Hepatocyte (in vitro differentiated cells): ENCODE results near the gene HLA-DQB1. TPM values are rescaled to one million over a fixed set of nuclear protein-coding genes. Genes with fewer than 3 reads are reported as not detected.

Experiments
- DNase-seq: peaks from one replicate; pipeline ENCODE4 v3.0.0-alpha.2; 2016; ENCODE audit warnings: low spot score
- H2AFZ ChIP-seq: fragments of 200-600 bp; sonication (generic); 2 replicates; pipeline ENCODE4 v1.6.0; 2016; ENCODE audit warnings: antibody characterized with exemption, mild to moderate bottlenecking
- H3K27ac ChIP-seq: fragments of 200-600 bp; sonication (generic); 2 replicates; pipeline ENCODE4 v1.5.1; 2016; ENCODE audit warnings: mild to moderate bottlenecking
- H3K27me3 ChIP-seq: fragments of 200-600 bp; sonication (generic); 2 replicates; pipeline ENCODE4 v1.6.1; 2016
- H3K36me3 ChIP-seq: fragments of 200-600 bp; sonication (generic); replicated peaks from 2 replicates; pipeline ENCODE4 v1.5.1; 2016; ENCODE audit warnings: low read depth; ENCODE audit not compliant: insufficient read depth
- H3K4me1 ChIP-seq: fragments of 200-600 bp; sonication (generic); 2 replicates; pipeline ENCODE4 v1.5.1; 2016; ENCODE audit warnings: mild to moderate bottlenecking, moderate library complexity; ENCODE audit not compliant: insufficient read depth
- H3K4me2 ChIP-seq: fragments of 200-600 bp; sonication (generic); 2 replicates; pipeline ENCODE4 v1.6.0; 2016
- H3K4me3 ChIP-seq: fragments of 200-600 bp; sonication (generic); 2 replicates; pipeline ENCODE4 v1.5.1; 2016; ENCODE audit warnings: mild to moderate bottlenecking
- H3K79me2 ChIP-seq: fragments of 200-600 bp; sonication (generic); 2 replicates; pipeline ENCODE4 v1.6.0; 2017; ENCODE audit warnings: mild to moderate bottlenecking
- H3K9me2 ChIP-seq: fragments of 200-600 bp; sonication (generic); replicated peaks from 2 replicates; pipeline ENCODE4 v1.6.0; 2017; ENCODE audit warnings: mild to moderate bottlenecking; ENCODE audit not compliant: insufficient read depth
- H3K9me3 ChIP-seq: fragments of 200-600 bp; sonication (generic); 2 replicates; pipeline ENCODE4 v1.5.1; 2016; ENCODE audit warnings: low read depth, mild to moderate bottlenecking
- H4K20me1 ChIP-seq: fragments of 200-600 bp; sonication (generic); 2 replicates; pipeline ENCODE4 v1.6.0; 2016; ENCODE audit warnings: mild to moderate bottlenecking; ENCODE audit not compliant: insufficient read depth, poor library complexity, severe bottlenecking
- EZH2 ChIP-seq: fragments of 200-600 bp; sonication (generic); IDR thresholded peaks from 2 replicates; pipeline ENCODE4 v1.6.1; 2016; ENCODE audit warnings: antibody characterized with exemption, mild to moderate bottlenecking, borderline replicate concordance
- EZH2phosphoT487 ChIP-seq: fragments of 200-600 bp; sonication (generic); IDR thresholded peaks from one replicate; pipeline ENCODE4 v1.6.1; 2018; ENCODE audit warnings: antibody characterized with exemption, mild to moderate bottlenecking, low read depth, moderate library complexity; ENCODE audit not compliant: unreplicated experiment, severe bottlenecking
- WGBS: methylation state at CpG from one replicate; pipeline ENCODE4 v1.1.6; 2016; ENCODE audit warnings: low lambda C conversion rate; ENCODE audit errors: missing lambda C conversion rate; 5-methylcytosine and 5-hydroxymethylcytosine counted together
- polyA plus RNA-seq: library from polyadenylated mRNA; unstranded; fragments of >200 nt; fragmentation: Nextera tagmentation; extraction: Ambion mirVana; gene quantifications from 2 replicates; pipeline ENCODE4 v1.2.1, GENCODE V29; 2016
- total RNA-seq: library from RNA; depleted of rRNA; stranded (reverse); fragments of >200 nt; gene quantifications from 2 replicates; pipeline ENCODE4 v1.2.3, GENCODE V29; 2014
- TF ChIP-seq, protein P1 (sequence below): fragments of 200-600 bp; sonication (generic); IDR thresholded peaks from 2 replicates; pipeline ENCODE4 v1.5.1; 2016; ENCODE audit warnings: antibody characterized with exemption, mild to moderate bottlenecking; ENCODE audit not compliant: poor library complexity

HLA-DQB1 gene
- total and polyA plus RNA-seq, 2 experiments from 2014 or later = 12.0 to 15.2 TPM

DNA sequence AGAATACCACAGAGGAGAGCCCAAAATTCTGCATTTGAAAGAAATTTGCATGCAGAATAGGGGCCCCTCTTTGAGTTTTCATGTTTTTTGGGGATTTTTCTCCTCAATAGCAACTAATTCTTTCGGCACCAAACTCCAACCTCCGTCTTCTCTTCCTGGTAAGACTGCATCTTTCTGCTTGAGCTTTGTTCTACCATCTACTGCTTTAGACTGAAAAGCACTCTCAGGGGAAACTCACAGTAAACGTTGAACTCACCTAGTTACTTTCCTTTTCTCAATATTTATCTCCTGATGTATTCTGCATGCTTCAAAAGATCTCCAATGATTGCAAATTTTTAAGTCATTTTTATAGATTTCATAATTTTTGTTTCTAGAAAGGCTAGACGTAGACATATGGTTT, 36.9 kb upstream of the HLA-DQB1 start:
- H2AFZ ChIP-seq = no peak overlapping the region
- H3K9me3 ChIP-seq = no peaks in the 10 kb centered on the region
- no peaks in the 10 kb centered on the region for H3K79me2 ChIP-seq
- H3K4me1 ChIP-seq = no peaks in the 10 kb centered on the region
- no peak overlapping the region for H3K4me2 ChIP-seq
- no peak for DNase-seq
- H3K27me3 ChIP-seq = peaks cover 5% of the 10 kb centered on the region
- H3K27ac ChIP-seq = no peak overlapping the region
- TF ChIP-seq, protein P1, sequence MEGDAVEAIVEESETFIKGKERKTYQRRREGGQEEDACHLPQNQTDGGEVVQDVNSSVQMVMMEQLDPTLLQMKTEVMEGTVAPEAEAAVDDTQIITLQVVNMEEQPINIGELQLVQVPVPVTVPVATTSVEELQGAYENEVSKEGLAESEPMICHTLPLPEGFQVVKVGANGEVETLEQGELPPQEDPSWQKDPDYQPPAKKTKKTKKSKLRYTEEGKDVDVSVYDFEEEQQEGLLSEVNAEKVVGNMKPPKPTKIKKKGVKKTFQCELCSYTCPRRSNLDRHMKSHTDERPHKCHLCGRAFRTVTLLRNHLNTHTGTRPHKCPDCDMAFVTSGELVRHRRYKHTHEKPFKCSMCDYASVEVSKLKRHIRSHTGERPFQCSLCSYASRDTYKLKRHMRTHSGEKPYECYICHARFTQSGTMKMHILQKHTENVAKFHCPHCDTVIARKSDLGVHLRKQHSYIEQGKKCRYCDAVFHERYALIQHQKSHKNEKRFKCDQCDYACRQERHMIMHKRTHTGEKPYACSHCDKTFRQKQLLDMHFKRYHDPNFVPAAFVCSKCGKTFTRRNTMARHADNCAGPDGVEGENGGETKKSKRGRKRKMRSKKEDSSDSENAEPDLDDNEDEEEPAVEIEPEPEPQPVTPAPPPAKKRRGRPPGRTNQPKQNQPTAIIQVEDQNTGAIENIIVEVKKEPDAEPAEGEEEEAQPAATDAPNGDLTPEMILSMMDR = no peak
- TF ChIP-seq EZH2phosphoT487 (no peak), EZH2 (no peak)
- H4K20me1 ChIP-seq = no peaks in the 10 kb centered on the region
- 81% methylated on average over 4 of the region's 4 CpGs for WGBS
- no peaks in the 10 kb centered on the region for H3K36me3 ChIP-seq
- H3K9me2 ChIP-seq = no peaks in the 10 kb centered on the region
- H3K4me3 ChIP-seq = no peak overlapping the region

- Histone ChIP-seq H4K20me1 (no peaks in the 10 kb centered on the region), H3K27ac (no peak overlapping the region), H3K27me3 (peaks cover 16% of the 10 kb centered on the region), H3K4me2 (peak overlapping the region; percentile 62), H3K79me2 (no peaks in the 10 kb centered on the region), H2AFZ (peak overlapping the region; percentile 38), H3K9me3 (no peaks in the 10 kb centered on the region), H3K9me2 (no peaks in the 10 kb centered on the region), H3K4me1 (no peaks in the 10 kb centered on the region), H3K4me3 (no peak overlapping the region), H3K36me3 (no peaks in the 10 kb centered on the region)
- TF ChIP-seq, protein P1 = peak; percentile 73
- no peak for TF ChIP-seq EZH2
- TF ChIP-seq EZH2phosphoT487 = no peak
- peak; percentile 78 for DNase-seq
- 40% methylated on average over 6 of the region's 6 CpGs for WGBS
These were observed 34.1 kb upstream of the HLA-DQB1 start for GRCh38 chr6:32700391-32701040.

DNA sequence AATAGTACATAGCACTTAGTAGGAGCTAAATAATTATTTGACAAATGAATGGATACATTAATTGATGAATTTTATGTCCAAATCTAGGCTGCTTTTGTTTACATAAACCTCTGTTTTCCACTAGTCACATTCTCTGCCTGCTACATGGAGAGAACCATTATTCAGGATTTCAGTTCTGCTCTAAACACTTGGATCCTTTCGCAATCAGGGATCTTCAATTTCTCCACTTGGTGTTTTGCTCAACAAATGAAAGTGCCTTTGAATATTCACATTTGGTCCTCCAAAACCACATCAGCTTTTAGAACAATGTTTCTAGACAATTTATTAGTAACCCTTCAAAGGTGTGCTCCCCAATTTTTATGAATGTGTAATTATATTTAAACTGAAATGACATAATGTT, 30.6 kb upstream of the HLA-DQB1 start:
- Histone ChIP-seq H3K4me1 (no peaks in the 10 kb centered on the region), H4K20me1 (no peaks in the 10 kb centered on the region), H3K79me2 (no peaks in the 10 kb centered on the region), H3K36me3 (no peaks in the 10 kb centered on the region), H3K4me3 (no peak overlapping the region), H3K9me2 (no peaks in the 10 kb centered on the region), H3K9me3 (no peaks in the 10 kb centered on the region), H2AFZ (no peak overlapping the region), H3K27me3 (peaks cover 16% of the 10 kb centered on the region), H3K27ac (no peak overlapping the region), H3K4me2 (no peak overlapping the region)
- 95% methylated on average over 1 of the region's 1 CpG for WGBS
- no peak for DNase-seq
- TF ChIP-seq EZH2phosphoT487 (no peak), EZH2 (no peak)
- TF ChIP-seq, protein P1 = no peak
